Coronary artery (tissue), 2 donors: Measurements from ENCODE around the gene SLC4A8.

Experiments used
- DNase-seq: peaks from one replicate; pipeline ENCODE4 v3.0.0-alpha.2; 2017; ENCODE audit warnings: low spot score
- H3K27ac ChIP-seq, 2 donors: fragments of 200-600 bp; sonication (generic); one replicate each; pipeline ENCODE4 v1.5.1; 2016 to 2019
- H3K4me3 ChIP-seq: fragments of 200-600 bp; sonication (generic); 2 replicates; pipeline ENCODE4 v1.5.1; 2016; ENCODE audit warnings: mild to moderate bottlenecking, moderate library complexity
- CTCF ChIP-seq: fragments of 200-600 bp; sonication (generic); IDR thresholded peaks from one replicate; pipeline ENCODE4 v1.5.1; 2019; ENCODE audit warnings: antibody characterized with exemption

SLC4A8 gene

GRCh38 chr12:51430196-51430895, 5.7 kb downstream of the SLC4A8 start:
- no peak overlapping the region for H3K4me3 ChIP-seq
- no peak overlapping the region for H3K27ac ChIP-seq
- DNase-seq: no peak
- no peak for TF ChIP-seq CTCF

GRCh38 chr12:51432921-51433320, 8.3 kb downstream of the SLC4A8 start:
- no peak for DNase-seq
- Histone ChIP-seq H3K4me3 (no peak overlapping the region), H3K27ac (no peak overlapping the region)
- TF ChIP-seq CTCF: no peak

DNA sequence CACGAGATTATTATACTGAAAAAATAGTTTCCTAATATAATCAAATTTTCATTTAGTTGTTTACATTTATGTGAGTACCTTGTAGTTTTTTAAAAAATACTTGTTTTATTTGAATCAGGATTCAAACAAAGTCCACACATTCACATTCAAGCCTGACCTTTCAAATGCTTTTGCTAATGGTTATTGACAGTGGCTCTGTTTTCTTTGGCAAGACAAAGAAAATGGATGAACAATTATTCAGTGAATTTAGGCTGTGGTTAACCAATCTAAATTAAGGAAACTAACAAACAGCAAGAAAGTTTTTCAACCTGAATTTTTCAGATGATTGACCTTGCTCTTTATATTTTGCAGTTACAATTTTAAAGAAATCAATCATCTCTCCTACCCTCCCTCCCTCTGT, 9.7 kb downstream of the SLC4A8 start:
- H3K27ac ChIP-seq: no peak overlapping the region
- no peak for TF ChIP-seq CTCF
- H3K4me3 ChIP-seq: no peak overlapping the region
- no peak for DNase-seq

DNA sequence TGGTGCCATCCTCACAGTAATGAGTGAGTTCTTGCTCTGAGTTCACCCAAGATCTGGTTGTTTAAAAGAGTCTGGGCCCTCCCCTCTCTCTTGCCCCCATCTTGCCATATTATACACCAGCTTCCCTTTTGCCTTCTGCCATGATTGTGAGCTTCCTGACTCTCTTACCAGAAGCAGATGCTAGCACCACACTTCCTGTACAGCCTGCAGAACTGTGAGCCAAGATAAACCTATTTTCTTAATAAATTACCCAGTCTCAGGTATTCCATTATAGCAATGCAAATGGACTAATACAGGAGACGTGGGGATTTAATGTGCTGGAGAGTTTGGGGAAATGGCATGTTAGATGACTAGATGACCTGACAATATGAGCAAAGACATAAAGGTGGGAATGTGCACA, 12.8 kb downstream of the SLC4A8 start:
- no peak for DNase-seq
- no peak for TF ChIP-seq CTCF
- Histone ChIP-seq H3K4me3 (no peak overlapping the region), H3K27ac (no peak overlapping the region)

DNA sequence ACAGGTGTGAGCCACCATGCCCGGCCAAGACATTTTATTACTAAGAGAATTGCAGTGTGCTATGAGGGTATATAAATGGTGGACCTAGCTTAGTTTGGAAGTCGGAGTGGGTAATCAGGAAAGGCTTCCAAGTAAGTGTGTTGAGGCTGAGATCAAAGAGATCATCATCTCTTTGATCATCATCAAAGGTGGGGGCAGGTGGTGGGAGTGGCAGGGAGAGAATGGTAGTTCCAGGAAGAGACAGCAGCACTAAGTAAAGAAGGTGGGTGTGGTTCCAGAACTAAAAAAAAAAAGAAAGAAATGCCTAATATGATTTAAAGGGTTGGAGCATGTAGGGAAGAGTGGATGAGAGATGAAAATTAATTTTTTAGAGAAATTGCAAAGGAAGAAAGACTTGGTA, 14.7 kb downstream of the SLC4A8 start:
- H3K27ac ChIP-seq: no peak overlapping the region
- DNase-seq: no peak
- no peak for TF ChIP-seq CTCF
- H3K4me3 ChIP-seq: no peak overlapping the region

GRCh38 chr12:51441583-51441982, 17.0 kb downstream of the SLC4A8 start:
- Histone ChIP-seq H3K4me3 (no peak overlapping the region), H3K27ac (no peak overlapping the region)
- no peak for TF ChIP-seq CTCF
- no peak for DNase-seq

DNA sequence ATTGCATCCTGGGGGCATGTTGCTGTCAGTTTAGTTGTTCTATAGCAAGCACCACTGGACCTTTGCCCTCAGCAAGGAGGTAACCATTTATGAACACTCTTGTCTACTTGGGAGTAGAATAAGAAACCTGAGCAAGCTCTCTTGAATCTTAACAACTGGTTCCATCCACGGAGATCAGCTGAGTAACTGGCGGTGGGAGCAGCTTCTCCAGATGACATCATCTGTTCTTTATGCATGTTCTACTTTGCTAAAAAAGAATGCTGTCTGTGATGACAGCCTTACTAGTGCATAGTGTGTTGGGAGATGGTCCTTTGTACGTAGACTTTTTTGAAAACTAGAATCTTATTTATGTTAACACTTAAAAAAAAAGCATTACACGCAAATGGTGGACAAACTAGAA, 17.7 kb downstream of the SLC4A8 start:
- no peak for DNase-seq
- no peak overlapping the region for H3K27ac ChIP-seq
- TF ChIP-seq CTCF: no peak

More for the DNA sequence above, 17.7 kb downstream of the SLC4A8 start:
- no peak overlapping the region for H3K4me3 ChIP-seq
